ENCODE measurements around the gene KRT85.
"Not testable (repeated sequence)": the region's sequence is repeated elsewhere in the genome, so short reads cannot be mapped to it uniquely, and the experiment has no call there.

- not testable (repeated sequence) for TF ChIP-seq CTCF (IDR thresholded peaks at IDR 0.05; ENCODE audit: low read length); EZH2 (optimal IDR thresholded peaks at IDR 0.05; ENCODE audit: low read depth, low read length)
Observed at GRCh38 chr12:52345041-52345440, 22.2 kb downstream of the KRT85 start.
